Inferior parietal cortex (tissue), 1 donor: Measurements from ENCODE around the gene ACSS2.
A peak's percentile ranks its signal among the peaks of the same experiment; 100 is the strongest.
"Not testable (repeated sequence)": the region's sequence is repeated elsewhere in the genome, so short reads cannot be mapped to it uniquely, and the experiment has no call there.

Experiments used
- DNase-seq: peaks from one replicate; pipeline ENCODE4 v3.0.0-alpha.2; 2016; ENCODE audit errors: extremely low spot score

ACSS2 gene

GRCh38 chr20:34874094-34874654 is 2.2 kb upstream of the ACSS2 start:
- peak; percentile 90 for DNase-seq

GRCh38 chr20:34875642-34876405 is 588 bp upstream of the ACSS2 start:
- no peak for DNase-seq

GRCh38 chr20:34880215-34880850 is 3.9 kb downstream of the ACSS2 start:
- no peak for DNase-seq

GRCh38 chr20:34880971-34881370 is 4.6 kb downstream of the ACSS2 start:
- not testable (repeated sequence) for DNase-seq

GRCh38 chr20:34881689-34882088 is 5.3 kb downstream of the ACSS2 start:
- no peak for DNase-seq

GRCh38 chr20:34883087-34883688 is 6.8 kb downstream of the ACSS2 start:
- no peak for DNase-seq

GRCh38 chr20:34883809-34884208 is 7.4 kb downstream of the ACSS2 start:
- DNase-seq, result no peak

GRCh38 chr20:34884260-34884659 is 7.8 kb downstream of the ACSS2 start:
- DNase-seq, result no peak

GRCh38 chr20:34886122-34886521 is 9.7 kb downstream of the ACSS2 start:
- DNase-seq, result no peak

GRCh38 chr20:34887023-34887422 is 10.6 kb downstream of the ACSS2 start:
- no peak for DNase-seq

- no peak for DNase-seq
These were observed 12.1 kb downstream of the ACSS2 start for GRCh38 chr20:34888468-34888867.

GRCh38 chr20:34891166-34892062 is 15.0 kb downstream of the ACSS2 start:
- no peak for DNase-seq

- DNase-seq, result no peak
These were observed 16.3 kb downstream of the ACSS2 start for GRCh38 chr20:34892671-34893070.

- no peak for DNase-seq
These were observed 18.3 kb downstream of the ACSS2 start for GRCh38 chr20:34894723-34895122.

- DNase-seq, result no peak
These were observed 19.1 kb downstream of the ACSS2 start for GRCh38 chr20:34895465-34895864.

- no peak for DNase-seq
These were observed 19.7 kb downstream of the ACSS2 start for GRCh38 chr20:34896086-34896621.

- not testable (repeated sequence) for DNase-seq
These were observed 21.7 kb downstream of the ACSS2 start for GRCh38 chr20:34898129-34898528.

GRCh38 chr20:34898731-34899130 is 22.3 kb downstream of the ACSS2 start:
- not testable (repeated sequence) for DNase-seq

- DNase-seq, result no peak
These were observed 27.8 kb downstream of the ACSS2 start for GRCh38 chr20:34904202-34904621.

- peak; percentile 9 for DNase-seq
These were observed 31.4 kb downstream of the ACSS2 start for GRCh38 chr20:34907616-34908469.
